ENCODE measurements around the gene DHX35. TPM values are rescaled to one million over a fixed set of nuclear protein-coding genes. Genes with fewer than 3 reads are reported as not detected.
"Not testable (repeated sequence)": the region's sequence is repeated elsewhere in the genome, so short reads cannot be mapped to it uniquely, and the experiment has no call there.

Gene DHX35
- total RNA-seq, 4 donors from 2014 or later: 14.0 to 32.4 (median 18.1) TPM

- TF ChIP-seq POLR2A (IDR thresholded peaks at IDR 0.05) (no peak), CTCF (IDR thresholded peaks at IDR 0.05) (no peak)
- peak overlapping the region in 2 of 4 donors; percentile 9 to 77 for H3K27ac ChIP-seq
- no peaks in the 10 kb centered on the region for H3K9me3 ChIP-seq
- no peaks in the 10 kb centered on the region for H3K27me3 ChIP-seq
- no peak overlapping the region for H3K4me3 ChIP-seq
- peaks cover 0 to 26% (median 0%) of the 10 kb centered on the region in 4 donors for H3K4me1 ChIP-seq
- no peaks in the 10 kb centered on the region for H3K36me3 ChIP-seq
- DNase-seq: no peak
These were observed 24.5 kb downstream of the DHX35 start for GRCh38 chr20:38986663-38987062.

GRCh38 chr20:38987777-38988176 is 25.6 kb downstream of the DHX35 start:
- DNase-seq: no peak
- TF ChIP-seq POLR2A (IDR thresholded peaks at IDR 0.05): no peak
- TF ChIP-seq CTCF (IDR thresholded peaks at IDR 0.05): no peak
- H3K9me3 ChIP-seq: no peaks in the 10 kb centered on the region
- peaks cover 0 to 26% (median 0%) of the 10 kb centered on the region in 4 donors for H3K4me1 ChIP-seq
- no peaks in the 10 kb centered on the region for H3K27me3 ChIP-seq
- H3K27ac ChIP-seq: peak overlapping the region in 1 of 4 donors; percentile 77
- H3K36me3 ChIP-seq: no peaks in the 10 kb centered on the region
- no peak overlapping the region for H3K4me3 ChIP-seq

- H3K27ac ChIP-seq: no peak overlapping the region
- H3K4me3 ChIP-seq: no peak overlapping the region
- H3K36me3 ChIP-seq: peaks cover 0 to 8% (median 0%) of the 10 kb centered on the region in 3 donors
- TF ChIP-seq CTCF (IDR thresholded peaks at IDR 0.05): no peak
- TF ChIP-seq POLR2A (IDR thresholded peaks at IDR 0.05): no peak
- no peaks in the 10 kb centered on the region for H3K9me3 ChIP-seq
- no peaks in the 10 kb centered on the region for H3K27me3 ChIP-seq
- peaks cover 0 to 13% (median 0%) of the 10 kb centered on the region in 4 donors for H3K4me1 ChIP-seq
- DNase-seq: no peak
These were observed 28.6 kb downstream of the DHX35 start for GRCh38 chr20:38990728-38991127.

- Histone ChIP-seq H3K27ac (no peak overlapping the region), H3K36me3 (peaks cover 0 to 18% (median 0%) of the 10 kb centered on the region in 3 donors), H3K9me3 (no peaks in the 10 kb centered on the region), H3K4me3 (no peak overlapping the region), H3K27me3 (no peaks in the 10 kb centered on the region), H3K4me1 (peaks cover 0 to 2% (median 0%) of the 10 kb centered on the region in 4 donors)
- no peak for DNase-seq
- TF ChIP-seq POLR2A (IDR thresholded peaks at IDR 0.05) (no peak), CTCF (IDR thresholded peaks at IDR 0.05) (no peak)
These were observed 29.9 kb downstream of the DHX35 start for GRCh38 chr20:38991814-38992704.

GRCh38 chr20:38995536-38996044 is 33.4 kb downstream of the DHX35 start:
- Histone ChIP-seq H3K4me3 (no peak overlapping the region), H3K27me3 (no peaks in the 10 kb centered on the region), H3K4me1 (no peaks in the 10 kb centered on the region), H3K27ac (no peak overlapping the region), H3K9me3 (no peaks in the 10 kb centered on the region), H3K36me3 (peaks cover 0 to 46% (median 0%) of the 10 kb centered on the region in 3 donors)
- DNase-seq: no peak
- TF ChIP-seq POLR2A (IDR thresholded peaks at IDR 0.05) (no peak), CTCF (IDR thresholded peaks at IDR 0.05) (no peak)

GRCh38 chr20:38996866-38997265 is 34.7 kb downstream of the DHX35 start:
- peaks cover 0 to 55% (median 0%) of the 10 kb centered on the region in 3 donors for H3K36me3 ChIP-seq
- not testable (repeated sequence) for H3K27me3 ChIP-seq, H3K9me3 ChIP-seq, DNase-seq, H3K4me1 ChIP-seq, H3K4me3 ChIP-seq, H3K27ac ChIP-seq
